CD4-positive, alpha-beta T cell treated with Interferon gamma for 1 hour (primary cell): ENCODE measurements around the gene RAB30.
"Not testable (repeated sequence)": the region's sequence is repeated elsewhere in the genome, so short reads cannot be mapped to it uniquely, and the experiment has no call there.

Experiments used
- DNase-seq: peaks from one replicate; pipeline ENCODE4 v3.0.0-alpha.2; 2020

Gene RAB30

DNA sequence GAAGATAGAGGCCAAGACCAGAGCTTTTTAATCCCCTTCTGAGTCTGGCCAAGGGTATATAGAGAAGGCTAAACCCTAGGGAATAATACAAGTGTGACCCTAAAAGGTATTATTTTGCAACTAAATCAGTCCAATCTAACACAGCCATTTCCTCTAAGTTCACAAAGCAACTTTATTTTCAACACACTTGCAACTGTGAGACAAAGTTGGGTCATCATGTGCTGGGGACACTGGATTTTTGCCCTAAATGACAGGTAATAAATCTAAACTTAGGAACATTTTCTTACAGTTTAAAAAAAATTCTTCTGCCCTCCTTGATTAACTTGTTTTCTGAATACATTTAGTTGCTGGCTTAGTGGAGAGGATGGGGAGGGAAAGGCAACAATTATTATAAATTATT lies 91.9 kb downstream of the RAB30 start:
- no peak for DNase-seq

DNA sequence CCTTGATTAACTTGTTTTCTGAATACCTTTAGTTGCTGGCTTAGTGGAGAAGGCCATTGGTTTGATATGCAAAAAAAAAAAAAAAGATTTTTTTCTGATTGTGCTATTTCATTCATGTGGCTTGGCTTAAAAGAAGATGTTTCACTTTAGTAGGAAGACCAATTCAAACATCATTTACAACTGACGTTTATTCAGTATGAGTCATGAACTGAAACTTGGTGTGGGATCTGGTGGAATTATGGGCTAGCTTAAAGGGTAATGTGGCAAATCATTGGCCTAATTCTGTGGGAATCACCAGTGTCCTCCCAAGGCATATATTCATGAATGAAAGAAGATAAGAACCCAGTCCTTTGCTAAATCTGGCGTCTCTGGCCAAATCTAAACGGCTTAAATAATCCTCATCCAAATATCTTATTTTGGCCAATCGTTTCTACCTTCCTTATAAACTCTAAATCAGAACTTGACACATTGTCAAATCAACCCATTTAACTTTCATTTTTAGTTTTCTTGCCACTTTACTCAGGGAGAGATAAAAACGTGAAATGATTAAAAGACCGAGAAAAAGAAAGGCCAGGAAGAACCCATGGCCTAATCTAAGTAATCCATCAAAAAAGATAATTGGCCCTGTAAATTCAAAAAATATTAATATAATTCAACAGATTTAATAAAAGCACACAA lies 93.1 kb downstream of the RAB30 start:
- no peak for DNase-seq

DNA sequence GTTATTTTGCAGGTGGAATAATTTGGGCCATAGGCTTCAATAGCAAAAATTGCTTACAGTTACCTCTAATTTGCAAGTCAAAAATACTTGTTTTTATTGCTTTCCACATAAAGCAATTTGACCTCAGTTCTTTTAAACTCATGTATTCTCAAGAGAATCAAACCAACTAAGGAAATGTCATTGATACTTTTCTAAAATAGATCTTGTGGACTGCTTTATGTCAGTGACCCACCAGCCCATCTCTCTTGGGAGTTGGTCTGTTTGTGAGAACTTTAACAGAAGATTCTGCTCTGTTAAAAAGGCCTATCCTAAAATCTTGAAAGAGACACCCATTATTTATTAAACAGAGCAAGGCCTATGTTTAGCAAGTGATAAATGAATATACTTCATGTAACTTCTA lies 94.9 kb downstream of the RAB30 start:
- DNase-seq, result no peak

DNA sequence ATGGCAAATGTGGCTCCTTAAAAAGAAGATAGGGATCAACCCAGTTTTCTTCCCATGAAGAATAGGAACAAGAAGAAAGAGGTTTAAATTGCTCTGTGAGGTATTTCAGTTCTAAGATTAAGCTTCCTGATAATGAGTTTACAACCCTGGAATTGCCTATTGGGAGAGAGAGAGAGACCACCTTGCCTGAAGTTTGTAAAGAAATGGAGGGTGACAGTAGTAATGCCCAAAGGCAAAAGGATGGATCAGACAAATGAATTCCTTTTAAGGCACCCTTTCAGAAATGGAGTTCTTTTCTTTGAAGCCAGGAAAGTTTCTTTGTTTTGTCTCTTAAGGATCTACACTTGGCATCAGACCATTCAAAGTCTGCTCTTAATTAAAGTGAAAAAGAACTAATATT lies 95.8 kb downstream of the RAB30 start:
- no peak for DNase-seq

DNA sequence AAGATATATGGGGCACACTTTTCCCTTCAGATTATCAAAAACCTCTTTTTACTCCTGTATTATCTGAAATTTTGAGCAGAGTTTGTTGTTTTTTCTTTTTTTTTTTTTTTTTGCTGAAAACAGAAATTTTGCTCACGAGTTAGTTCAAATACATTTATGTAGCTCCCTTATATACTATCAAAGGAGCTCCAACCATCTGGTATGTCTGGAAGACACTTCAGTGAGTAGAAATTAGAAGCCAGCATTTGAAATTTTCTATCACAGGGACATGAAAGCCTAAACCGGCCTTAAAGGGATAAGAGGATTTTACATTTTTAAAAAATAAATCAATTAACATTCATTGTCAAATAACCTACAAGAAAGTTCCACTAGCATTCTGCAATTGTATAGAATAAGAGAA lies 96.8 kb downstream of the RAB30 start:
- no peak for DNase-seq

DNA sequence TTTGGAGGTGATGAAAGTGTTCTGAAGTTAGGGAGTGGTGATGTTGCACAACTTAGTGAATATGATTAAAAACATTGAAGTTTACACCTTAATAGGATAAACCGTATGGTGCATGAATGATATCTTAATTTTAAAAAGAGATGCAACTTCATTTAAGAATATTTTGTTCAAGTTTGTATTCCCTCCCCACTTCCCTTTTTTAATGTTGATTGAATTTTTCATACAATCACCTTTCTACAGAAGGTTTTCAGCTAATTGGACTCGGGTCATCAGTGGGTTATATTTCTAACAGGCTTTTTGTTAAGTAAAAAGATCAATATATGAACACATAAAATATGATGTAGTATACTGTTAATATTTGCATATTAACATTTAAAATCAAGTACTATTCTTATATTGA lies 97.6 kb downstream of the RAB30 start:
- no peak for DNase-seq

DNA sequence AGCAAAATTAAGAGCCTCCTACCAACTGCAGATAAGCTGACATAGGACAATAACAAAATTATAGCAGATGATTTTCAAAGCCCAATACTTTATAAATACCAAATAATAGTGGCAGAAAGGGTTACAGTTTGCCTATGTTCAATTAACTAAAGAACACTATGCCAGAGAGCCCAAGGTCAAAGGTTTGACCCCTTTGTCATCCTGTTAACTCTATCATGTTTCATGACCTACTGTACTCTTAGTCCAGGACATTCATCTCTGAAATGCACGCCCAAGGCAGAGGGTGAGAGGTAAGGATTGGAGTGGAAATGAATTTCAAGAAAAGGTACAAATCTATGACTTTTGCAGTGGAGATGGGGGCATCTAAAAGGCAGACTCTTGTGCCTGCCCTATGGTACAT lies 99.6 kb downstream of the RAB30 start:
- no peak for DNase-seq

DNA sequence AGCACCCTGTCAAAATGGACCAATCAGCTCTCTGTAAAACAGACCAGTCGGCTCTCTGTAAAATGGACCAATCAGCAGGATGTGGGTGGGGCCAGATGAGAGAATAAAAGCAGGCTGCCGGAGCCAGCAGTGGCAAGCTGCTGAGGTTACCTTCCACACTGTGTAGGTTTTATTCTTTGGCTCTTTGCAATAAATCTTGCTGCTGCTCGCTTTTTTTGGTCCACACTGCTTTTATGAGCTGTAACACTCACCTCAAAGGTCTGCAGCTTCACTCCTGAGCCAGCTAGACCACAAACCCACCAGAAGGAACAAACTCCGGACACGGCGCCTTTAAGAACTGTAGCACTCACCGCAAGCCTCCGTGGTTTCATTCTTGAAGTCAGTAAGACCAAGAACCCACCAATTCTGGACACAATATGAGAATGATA lies 100.2 kb downstream of the RAB30 start:
- peak; percentile 66 for DNase-seq

DNA sequence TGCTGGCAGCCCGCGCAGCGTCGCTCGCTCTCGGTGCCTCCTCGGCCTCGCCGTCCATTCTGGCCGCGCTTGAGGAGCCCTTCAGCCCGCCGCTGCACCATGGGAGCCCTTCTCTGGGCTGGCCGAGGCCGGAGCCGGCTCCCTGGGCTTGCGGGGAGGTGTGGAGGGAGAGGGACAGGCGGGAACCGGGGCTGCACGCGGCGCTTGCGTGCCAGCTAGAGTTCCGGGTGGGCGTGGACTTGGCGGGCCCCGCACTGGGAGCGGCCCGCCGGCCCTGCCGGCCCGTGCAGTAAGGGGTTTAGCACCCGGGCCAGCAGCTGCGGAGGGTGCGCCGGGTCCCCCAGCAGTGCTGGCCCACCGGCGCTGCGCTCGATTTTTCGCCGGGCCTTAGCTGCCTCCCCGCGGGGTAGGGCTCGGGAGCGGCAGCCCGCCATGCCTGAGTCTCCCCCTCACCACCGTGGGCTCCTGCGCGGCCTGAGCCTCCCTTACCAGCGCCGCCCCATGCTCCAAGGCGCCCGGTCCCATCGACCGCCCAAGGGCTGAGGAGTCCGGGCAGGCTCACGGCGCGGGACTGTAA lies 101.1 kb downstream of the RAB30 start:
- not testable (repeated sequence) for DNase-seq

DNA sequence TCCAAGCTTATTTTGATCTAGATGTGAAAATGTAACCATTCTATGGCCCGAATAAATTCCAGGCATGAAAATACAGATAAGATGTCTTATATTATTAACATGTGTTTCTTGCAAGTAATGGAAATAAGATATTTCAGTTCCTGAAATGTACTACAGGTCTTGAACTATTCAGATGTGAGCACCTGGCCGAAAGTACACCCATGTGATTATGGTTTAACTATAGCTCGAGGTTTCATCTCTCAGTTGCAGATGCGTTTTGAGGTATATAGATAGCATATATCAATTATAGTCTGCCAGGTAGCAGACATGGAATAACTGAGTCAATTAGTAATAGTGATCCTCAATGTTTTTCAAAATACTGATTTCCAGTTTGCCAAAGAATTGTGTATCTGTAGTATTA lies 101.9 kb downstream of the RAB30 start:
- no peak for DNase-seq

DNA sequence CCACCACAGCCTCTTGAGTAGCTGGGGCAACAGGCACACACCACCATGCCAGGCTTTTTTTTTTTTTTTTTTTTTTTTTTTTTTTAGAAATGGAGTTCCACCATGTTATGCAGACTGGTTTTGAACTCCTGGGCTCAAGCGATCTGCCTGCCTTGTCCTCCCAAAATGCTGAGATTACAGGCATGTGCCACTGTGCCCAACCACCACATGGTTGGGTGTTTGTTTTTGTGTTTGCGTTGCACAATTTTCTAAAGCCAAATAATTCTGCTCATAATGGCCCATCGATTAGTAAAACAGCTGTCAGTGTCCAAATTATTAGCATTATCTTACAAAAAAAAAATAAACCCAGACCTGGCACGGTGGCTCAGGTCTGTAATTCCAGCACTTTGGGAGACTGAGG lies 104.3 kb downstream of the RAB30 start:
- no peak for DNase-seq

DNA sequence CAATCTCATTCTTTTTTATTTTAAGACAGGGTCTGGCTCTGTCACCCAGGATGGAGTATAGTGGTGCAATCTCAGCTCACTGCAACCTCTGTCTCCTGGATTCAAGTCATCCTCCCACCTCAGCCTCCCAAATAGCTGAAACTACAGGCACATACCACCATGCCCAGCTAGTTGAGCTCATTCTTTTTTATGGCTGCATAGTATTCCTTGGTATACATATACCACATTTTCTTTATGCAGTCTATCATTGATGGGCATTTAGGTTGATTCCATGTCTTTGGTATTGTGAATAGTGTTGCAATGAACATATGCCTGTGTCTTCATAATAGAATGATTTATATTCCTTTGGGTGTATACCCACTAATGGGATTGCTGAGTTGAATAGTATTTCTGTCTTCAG lies 109.7 kb downstream of the RAB30 start:
- not testable (repeated sequence) for DNase-seq

DNA sequence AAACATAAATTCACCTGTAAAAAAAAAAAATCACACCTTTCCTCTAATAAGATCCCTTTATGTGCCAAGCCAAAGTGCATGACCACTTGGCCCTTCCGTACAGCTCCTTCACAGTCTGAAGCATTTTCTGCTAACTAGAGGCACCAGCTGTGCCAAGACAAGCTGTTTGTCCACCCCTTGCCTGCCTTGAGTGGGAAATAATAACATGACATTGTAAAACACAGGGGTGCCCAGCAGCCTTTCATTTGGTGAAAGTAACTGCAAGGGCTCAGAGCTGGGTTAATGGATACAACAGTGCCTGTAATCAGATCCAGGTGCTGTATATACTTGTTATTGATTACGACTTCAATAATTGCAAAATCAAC lies 110.9 kb downstream of the RAB30 start:
- DNase-seq, result no peak

DNA sequence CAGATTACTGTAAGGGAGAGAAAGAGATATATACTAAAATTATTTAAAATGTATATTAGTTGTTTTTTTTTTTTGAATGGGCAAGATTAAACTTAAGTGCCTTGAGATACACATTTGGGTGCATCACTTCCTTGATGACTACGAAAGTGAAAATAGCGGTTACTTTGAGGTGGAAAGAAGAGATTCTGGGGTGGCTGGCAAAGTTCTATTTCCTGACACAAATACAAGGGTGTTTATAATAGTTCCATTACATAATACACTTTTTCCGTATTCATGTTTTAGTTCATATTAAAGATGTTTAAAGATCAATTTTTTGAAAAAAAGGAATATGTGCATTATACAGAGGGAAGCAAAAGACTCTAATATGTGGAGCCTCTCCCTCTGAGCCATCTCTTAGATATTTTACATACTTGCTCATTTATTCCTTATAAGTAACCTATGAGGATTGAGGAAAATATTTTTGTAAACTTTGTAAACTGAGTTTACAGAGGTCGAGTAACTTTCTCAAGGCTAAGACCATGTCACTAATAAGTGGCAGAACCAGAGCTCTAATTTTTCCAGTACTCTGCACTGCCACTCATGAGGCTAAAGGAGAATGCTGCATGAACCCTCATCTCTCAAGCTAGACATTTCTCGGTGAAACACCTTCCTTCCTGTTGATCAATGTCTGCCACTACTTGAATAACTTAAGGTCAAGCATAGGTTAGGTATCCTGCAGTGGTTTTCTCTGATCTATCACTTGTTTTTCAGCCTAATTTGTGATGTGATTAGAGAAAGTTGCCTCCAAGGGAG lies 111.5 kb downstream of the RAB30 start:
- peak; percentile 26 for DNase-seq

DNA sequence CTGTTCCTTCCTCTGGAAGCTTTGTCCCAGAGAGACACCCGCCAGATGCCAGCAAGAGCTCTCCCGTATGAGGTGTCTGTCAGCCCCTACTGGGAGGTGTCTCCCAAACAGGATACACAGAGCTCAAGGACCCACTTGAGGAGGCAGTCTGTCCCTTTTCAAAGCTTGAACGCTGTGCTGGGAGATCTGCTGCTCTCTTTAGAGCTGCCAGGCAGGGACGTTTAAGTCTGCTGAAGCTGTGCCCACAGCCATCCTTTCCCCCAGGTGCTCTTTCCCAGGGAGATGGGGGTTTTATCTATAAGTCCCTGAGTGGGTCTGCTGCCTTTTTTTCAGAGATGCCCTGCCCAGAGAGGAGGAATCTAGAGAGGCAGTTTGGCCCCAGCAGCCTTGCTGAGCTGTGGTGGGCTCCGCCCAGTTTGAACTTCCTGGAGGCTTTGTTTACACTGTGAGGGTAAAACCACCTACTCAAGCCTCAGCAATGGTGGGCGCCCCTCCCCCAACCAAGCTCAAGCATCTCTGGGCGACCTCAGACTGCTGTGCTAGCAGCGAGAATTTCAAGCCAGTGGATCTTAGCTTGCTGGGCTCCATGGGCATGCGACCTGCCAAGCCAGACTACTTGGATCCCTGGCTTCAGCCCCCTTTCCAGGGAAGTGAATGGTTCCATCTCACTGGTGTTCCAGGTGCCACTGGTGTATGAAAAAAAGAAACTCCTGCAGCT lies 115.8 kb downstream of the RAB30 start:
- DNase-seq, result peak; percentile 80

DNA sequence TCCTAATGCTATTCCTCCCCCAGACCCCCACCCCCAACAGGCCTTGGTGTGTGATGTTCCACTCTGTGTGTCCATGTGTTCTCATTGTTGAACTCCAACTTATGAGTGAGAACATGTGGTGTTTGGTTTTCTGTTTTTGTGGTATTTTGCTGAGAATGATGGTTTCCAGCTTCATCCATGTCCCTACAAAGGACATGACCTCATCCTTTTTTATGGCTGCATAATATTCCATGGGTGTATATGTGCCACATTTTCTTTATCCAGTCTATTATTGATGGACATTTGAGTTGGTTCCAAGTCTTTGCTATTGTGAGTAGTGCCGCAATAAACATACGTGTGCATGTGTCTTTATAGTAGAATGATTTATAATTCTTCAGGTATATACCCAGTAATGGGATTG lies 121.2 kb downstream of the RAB30 start:
- DNase-seq, result not testable (repeated sequence)

DNA sequence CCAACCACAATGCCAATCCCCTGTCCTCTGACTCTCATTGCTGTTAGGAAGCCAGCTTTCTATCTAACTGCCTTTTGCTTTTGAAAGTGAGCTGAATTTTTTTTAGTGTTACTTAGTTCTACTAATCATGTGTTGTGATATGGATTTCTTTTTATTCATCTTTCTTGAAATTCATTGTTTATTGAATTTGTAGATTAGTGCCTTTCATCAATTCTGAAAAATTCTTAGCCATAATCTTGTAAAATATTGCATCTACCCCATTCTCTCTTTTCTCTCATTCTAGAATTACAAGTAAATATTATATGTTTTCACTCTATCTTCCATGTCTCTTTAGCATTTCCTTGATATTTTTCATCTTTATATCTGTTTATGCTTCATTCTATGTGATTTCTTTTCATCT lies 122.3 kb downstream of the RAB30 start:
- no peak for DNase-seq

DNA sequence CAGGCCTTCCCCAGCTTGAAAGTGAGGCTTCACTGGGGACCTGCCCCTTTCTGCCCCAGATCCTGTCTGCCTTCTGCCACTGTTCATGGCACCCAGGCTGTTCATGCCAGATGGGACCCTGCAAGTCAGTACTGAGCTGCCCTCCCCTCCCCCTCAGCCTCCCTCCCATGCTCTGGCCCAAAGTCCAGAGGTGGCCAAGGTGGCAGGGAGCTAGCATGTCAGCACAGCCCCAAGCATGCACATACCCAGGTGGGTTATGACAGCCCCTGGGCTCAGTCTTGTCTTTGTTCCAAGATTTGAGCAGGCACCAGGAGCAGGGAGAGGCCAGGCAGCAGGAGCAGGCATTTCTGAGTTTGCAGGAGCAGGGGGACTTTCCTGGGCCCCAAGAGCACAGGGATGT lies 126.0 kb downstream of the RAB30 start:
- no peak for DNase-seq

DNA sequence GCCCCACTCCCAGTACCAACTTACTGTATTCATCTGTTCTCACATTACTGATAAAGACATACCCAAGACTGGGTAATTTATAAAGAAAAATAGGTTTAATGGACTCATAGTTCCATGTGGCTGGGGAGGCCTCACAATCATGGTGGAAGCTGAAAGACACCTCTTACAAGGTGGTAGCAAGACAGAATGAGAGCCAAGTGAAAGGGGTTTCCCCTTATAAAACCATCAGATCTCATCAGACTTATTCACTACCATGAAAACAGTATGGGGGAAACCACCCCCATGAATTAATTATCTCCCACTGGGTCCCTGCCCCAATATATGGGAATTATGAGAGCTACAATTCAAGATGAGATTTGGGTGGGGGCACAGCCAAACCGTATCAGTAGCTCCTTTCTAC lies 126.7 kb downstream of the RAB30 start:
- DNase-seq, result not testable (repeated sequence)

DNA sequence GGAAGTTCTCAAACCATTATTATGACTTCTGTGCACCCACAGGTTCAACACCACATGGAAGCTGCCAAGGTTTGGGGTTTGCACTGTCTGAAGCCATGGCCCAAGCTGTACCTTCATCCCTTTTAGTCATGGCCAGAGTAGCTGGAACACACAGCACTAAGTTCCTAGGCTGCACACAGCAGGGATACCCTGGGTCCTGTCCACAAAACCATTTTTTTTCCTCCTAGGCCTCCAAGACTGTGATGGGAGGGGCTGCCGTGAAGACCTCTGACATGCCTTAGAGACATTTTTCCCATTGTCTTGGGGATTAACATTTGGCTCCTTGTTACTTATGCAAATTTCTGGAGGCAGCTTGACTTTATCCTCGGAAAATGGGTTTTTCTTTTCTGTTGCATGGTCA lies 127.5 kb downstream of the RAB30 start:
- no peak for DNase-seq

DNA sequence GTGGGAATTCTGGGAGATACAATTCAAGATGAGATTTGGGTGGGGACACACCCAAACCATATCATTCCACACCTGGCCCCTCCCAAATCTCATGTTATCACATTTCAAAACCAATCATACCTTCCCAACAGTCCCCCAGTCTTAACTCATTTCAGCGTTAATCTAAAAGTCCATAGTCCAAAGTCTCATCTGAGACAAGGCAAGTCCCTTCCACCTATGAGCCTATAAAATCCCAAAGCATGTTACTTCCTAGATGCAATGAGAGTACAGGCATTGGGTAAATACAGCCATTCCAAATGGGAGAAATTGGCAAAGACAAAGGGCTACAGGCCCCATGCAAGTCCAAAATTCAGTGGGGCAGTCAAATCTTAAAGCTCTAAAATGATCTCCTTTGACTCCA lies 128.3 kb downstream of the RAB30 start:
- not testable (repeated sequence) for DNase-seq

DNA sequence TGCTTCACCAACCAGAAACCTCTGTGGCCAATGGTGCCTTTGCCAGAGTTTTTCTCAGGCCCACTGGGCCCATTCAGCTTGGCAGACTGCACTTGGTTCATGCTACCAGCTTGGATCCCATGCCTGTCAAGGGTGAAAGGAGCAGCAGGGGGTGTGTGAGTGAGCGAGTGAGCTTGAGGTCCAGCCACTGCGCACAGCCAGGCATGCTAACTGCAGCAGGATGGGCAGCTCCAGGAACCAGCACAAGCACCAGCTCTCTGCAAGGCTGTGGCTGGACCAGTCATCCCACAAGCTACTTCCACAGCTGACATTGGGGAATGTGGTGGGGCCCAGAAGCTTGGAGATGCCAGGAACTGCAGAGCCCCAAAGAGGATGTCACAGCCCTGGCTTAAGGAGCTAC lies 129.3 kb downstream of the RAB30 start:
- DNase-seq, result no peak

DNA sequence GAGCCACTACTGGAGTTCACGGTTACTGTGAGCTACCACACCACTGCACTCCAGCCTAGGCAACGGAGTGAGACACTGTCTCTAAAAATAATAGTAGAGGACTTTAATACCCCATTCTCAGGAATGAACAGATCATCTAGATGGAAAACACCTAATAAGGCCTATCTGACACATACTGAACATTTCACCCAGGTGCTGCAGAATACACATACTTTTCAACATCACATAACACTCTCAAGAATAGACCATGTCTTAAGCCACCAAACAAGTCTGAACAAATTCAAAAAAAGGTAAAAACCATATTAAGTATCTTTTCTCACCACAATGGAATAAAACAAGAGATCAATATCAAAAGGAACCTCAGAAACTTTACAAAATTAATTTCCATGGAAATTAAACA lies 132.2 kb downstream of the RAB30 start:
- no peak for DNase-seq

DNA sequence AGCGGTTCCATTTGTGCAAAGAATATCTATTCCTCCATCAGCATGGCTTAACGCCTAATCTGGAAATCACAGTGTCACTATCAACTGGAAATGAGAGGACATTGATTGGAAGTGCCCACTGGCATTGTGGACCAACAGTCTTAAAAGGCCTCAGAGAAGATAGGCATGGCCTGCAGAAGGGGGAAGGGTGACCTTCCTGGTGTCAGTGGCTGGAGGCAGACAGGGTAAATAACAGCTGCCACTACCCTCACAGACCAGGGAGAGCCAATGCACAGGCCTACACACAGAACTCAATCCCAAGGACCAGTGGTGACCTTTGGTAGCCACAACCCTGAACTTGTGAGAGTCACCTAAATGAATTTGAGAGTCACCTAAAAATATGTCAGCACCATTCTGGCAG lies 134.1 kb downstream of the RAB30 start:
- DNase-seq, result no peak
